Vagina (tissue), 2 donors: Measurements from ENCODE around the gene RNF5.

Source experiments
- POLR2A ChIP-seq, 2 donors: fragments of 450-650 bp; IDR thresholded peaks; one replicate each; pipeline ENCODE4 v1.6.1; 2017; ENCODE audit warnings: antibody characterized with exemption in 2 of 2, mild to moderate bottlenecking in 2 of 2, moderate library complexity in 2 of 2
- POLR2AphosphoS5 ChIP-seq, 2 donors: sonication (generic); formaldehyde crosslinking; IDR thresholded peaks; one replicate each; pipeline ENCODE4 v1.9.0; 2017; ENCODE audit warnings: antibody characterized with exemption in 2 of 2, mild to moderate bottlenecking in 2 of 2, low read depth in 1 of 2; ENCODE audit not compliant: insufficient read depth in 1 of 2
- TF ChIP-seq, protein P1 (sequence below), 3 experiments: fragments of 450-650 bp in 2 of 3; fragments of 200-600 bp in 1 of 3; sonication (generic) in 1 of 3; IDR thresholded peaks; one replicate each; pipeline ENCODE4 v1.5.1; 2017 to 2019; ENCODE audit warnings: antibody characterized with exemption in 3 of 3, mild to moderate bottlenecking in 2 of 3, moderate library complexity in 2 of 3

- TF ChIP-seq, protein P1, sequence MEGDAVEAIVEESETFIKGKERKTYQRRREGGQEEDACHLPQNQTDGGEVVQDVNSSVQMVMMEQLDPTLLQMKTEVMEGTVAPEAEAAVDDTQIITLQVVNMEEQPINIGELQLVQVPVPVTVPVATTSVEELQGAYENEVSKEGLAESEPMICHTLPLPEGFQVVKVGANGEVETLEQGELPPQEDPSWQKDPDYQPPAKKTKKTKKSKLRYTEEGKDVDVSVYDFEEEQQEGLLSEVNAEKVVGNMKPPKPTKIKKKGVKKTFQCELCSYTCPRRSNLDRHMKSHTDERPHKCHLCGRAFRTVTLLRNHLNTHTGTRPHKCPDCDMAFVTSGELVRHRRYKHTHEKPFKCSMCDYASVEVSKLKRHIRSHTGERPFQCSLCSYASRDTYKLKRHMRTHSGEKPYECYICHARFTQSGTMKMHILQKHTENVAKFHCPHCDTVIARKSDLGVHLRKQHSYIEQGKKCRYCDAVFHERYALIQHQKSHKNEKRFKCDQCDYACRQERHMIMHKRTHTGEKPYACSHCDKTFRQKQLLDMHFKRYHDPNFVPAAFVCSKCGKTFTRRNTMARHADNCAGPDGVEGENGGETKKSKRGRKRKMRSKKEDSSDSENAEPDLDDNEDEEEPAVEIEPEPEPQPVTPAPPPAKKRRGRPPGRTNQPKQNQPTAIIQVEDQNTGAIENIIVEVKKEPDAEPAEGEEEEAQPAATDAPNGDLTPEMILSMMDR (IDR thresholded peaks at IDR 0.05) = no peak
- no peak for TF ChIP-seq POLR2A (IDR thresholded peaks at IDR 0.05)
- no peak for TF ChIP-seq POLR2AphosphoS5 (IDR thresholded peaks at IDR 0.05; ENCODE audit: insufficient read depth in 1 of 2, low read depth in 1 of 2)
Measured at GRCh38 chr6:32210191-32210601, 32.0 kb downstream of the RNF5 start.
